WTC11 (cell line): ENCODE data around the gene URB1. TPM values are rescaled to one million over a fixed set of nuclear protein-coding genes. Genes with fewer than 3 reads are reported as not detected.

Source experiments
- ATAC-seq: fragments of 200-7000 bp; cut with Tn5 transposase; 2 replicates; pipeline ENCODE4 v1.10.0; 2021; ENCODE audit warnings: mild to moderate bottlenecking, moderate library complexity
- CTCF ChIA-PET: fragments of 300-600 bp; sonication (Branson Sonifier 250); formaldehyde crosslinking; loops from one replicate; lab custom pipeline; 2021; ENCODE audit warnings: antibody characterized with exemption; lab: Charles Lee
- POLR2A ChIA-PET: fragments of 350-600 bp; sonication (Branson Sonifier 250); formaldehyde crosslinking; loops from one replicate; lab custom pipeline; 2021; ENCODE audit warnings: antibody characterized with exemption; lab: Charles Lee
- DNase-seq: peaks from one replicate; pipeline ENCODE4 v3.0.0; 2021; ENCODE audit warnings: low spot score
- H3K27ac Mint-ChIP-seq: 2 replicates; pipeline ENCODE4 v1.8.0; 2021; ENCODE audit warnings: mixed read lengths
- H3K27me3 Mint-ChIP-seq: 2 replicates; pipeline ENCODE4 v1.8.0; 2021; ENCODE audit warnings: low read depth, mild to moderate bottlenecking, moderate library complexity, mixed read lengths
- H3K36me3 Mint-ChIP-seq: 2 replicates; pipeline ENCODE4 v1.8.0; 2021; ENCODE audit warnings: mixed read lengths
- H3K4me1 Mint-ChIP-seq: 2 replicates; pipeline ENCODE4 v1.8.0; 2022; ENCODE audit warnings: mixed read lengths
- H3K4me3 Mint-ChIP-seq: 2 replicates; pipeline ENCODE4 v1.8.0; 2021; ENCODE audit warnings: mild to moderate bottlenecking, moderate library complexity, mixed read lengths
- H3K9me3 Mint-ChIP-seq: 2 replicates; pipeline ENCODE4 v1.8.0; 2021; ENCODE audit warnings: mixed read lengths
- AR ChIP-seq: fragments of 250-450 bp; sonication (Bioruptor Pico); IDR thresholded peaks from 2 replicates; pipeline ENCODE4 v1.9.0; 2021; ENCODE audit warnings: mild to moderate bottlenecking
- CREB1 ChIP-seq: sonication (generic); formaldehyde crosslinking; IDR thresholded peaks from 2 replicates; pipeline ENCODE4 v1.8.0; 2023; ENCODE audit warnings: mild to moderate bottlenecking, missing genetic modification reagents
- CREM ChIP-seq: sonication (generic); formaldehyde crosslinking; IDR thresholded peaks from 2 replicates; pipeline ENCODE4 v1.8.1; 2022; ENCODE audit warnings: mild to moderate bottlenecking, missing genetic modification reagents, moderate library complexity
- CTCF ChIP-seq: fragments of 200-600 bp; IDR thresholded peaks from 2 replicates; pipeline ENCODE4 v1.8.0; 2022; ENCODE audit warnings: antibody characterized with exemption
- GTF2I ChIP-seq: fragments of 250-450 bp; sonication (Bioruptor Pico); conservative IDR thresholded peaks from 2 replicates; pipeline ENCODE4 v1.4.0; 2021; ENCODE audit warnings: mild to moderate bottlenecking
- HMGA2 ChIP-seq: fragments of 250-450 bp; sonication (Bioruptor Pico); IDR thresholded peaks from 2 replicates; pipeline ENCODE4 v1.4.0; 2021; ENCODE audit warnings: mild to moderate bottlenecking, moderate library complexity
- NFATC4 ChIP-seq: fragments of 250-450 bp; sonication (Bioruptor Pico); IDR thresholded peaks from 2 replicates; pipeline ENCODE4 v1.9.0; 2021; ENCODE audit warnings: mild to moderate bottlenecking
- NFYB ChIP-seq: sonication (generic); formaldehyde crosslinking; conservative IDR thresholded peaks from 2 replicates; pipeline ENCODE4 v1.8.0; 2022; ENCODE audit warnings: low read depth, missing genetic modification reagents
- OVOL2 ChIP-seq: fragments of 250-450 bp; sonication (Bioruptor Pico); IDR thresholded peaks from 2 replicates; pipeline ENCODE4 v1.9.0; 2021; ENCODE audit warnings: mild to moderate bottlenecking, borderline replicate concordance
- SMAD3 ChIP-seq: sonication (generic); formaldehyde crosslinking; IDR thresholded peaks from 2 replicates; pipeline ENCODE4 v1.8.0; 2022; ENCODE audit warnings: missing genetic modification reagents, mild to moderate bottlenecking, borderline replicate concordance
- TEAD1 ChIP-seq: sonication (generic); formaldehyde crosslinking; IDR thresholded peaks from 2 replicates; pipeline ENCODE4 v1.8.0; 2022; ENCODE audit warnings: mild to moderate bottlenecking, missing genetic modification reagents
- TEAD4 ChIP-seq: sonication (generic); formaldehyde crosslinking; IDR thresholded peaks from 2 replicates; pipeline ENCODE4 v1.8.0; 2022; ENCODE audit warnings: mild to moderate bottlenecking, missing genetic modification reagents
- ZBTB21 ChIP-seq: sonication (generic); formaldehyde crosslinking; IDR thresholded peaks from 2 replicates; pipeline ENCODE4 v1.8.1; 2023; ENCODE audit warnings: mild to moderate bottlenecking, missing genetic modification reagents, borderline replicate concordance
- ZNF232 ChIP-seq: sonication (generic); formaldehyde crosslinking; IDR thresholded peaks from 2 replicates; pipeline ENCODE4 v1.8.0; 2022; ENCODE audit warnings: mild to moderate bottlenecking, missing genetic modification reagents
- ZNF512 ChIP-seq: sonication (generic); formaldehyde crosslinking; IDR thresholded peaks from 2 replicates; pipeline ENCODE4 v1.8.1; 2022; ENCODE audit warnings: missing genetic modification reagents, borderline replicate concordance
- total RNA-seq: library from RNA; stranded (reverse); gene quantifications from 3 replicates; pipeline ENCODE4 v1.2.3, GENCODE V29; 2021
- TF ChIP-seq, protein P1 (sequence below): sonication (generic); formaldehyde crosslinking; IDR thresholded peaks from 2 replicates; pipeline ENCODE4 v1.8.1; 2023; ENCODE audit warnings: mild to moderate bottlenecking, missing genetic modification reagents, moderate library complexity
- TF ChIP-seq, protein P2 (sequence below): sonication (generic); formaldehyde crosslinking; IDR thresholded peaks from 2 replicates; pipeline ENCODE4 v1.8.0; 2022; ENCODE audit warnings: mild to moderate bottlenecking, missing genetic modification reagents
- TF ChIP-seq, protein P3 (sequence below): sonication (generic); formaldehyde crosslinking; IDR thresholded peaks from 2 replicates; pipeline ENCODE4 v1.8.1; 2022; ENCODE audit warnings: low read depth, mild to moderate bottlenecking, moderate library complexity, missing genetic modification reagents, borderline replicate concordance

URB1 gene
- total RNA-seq, 1 experiment from 2014 or later = 38.7 TPM

DNA sequence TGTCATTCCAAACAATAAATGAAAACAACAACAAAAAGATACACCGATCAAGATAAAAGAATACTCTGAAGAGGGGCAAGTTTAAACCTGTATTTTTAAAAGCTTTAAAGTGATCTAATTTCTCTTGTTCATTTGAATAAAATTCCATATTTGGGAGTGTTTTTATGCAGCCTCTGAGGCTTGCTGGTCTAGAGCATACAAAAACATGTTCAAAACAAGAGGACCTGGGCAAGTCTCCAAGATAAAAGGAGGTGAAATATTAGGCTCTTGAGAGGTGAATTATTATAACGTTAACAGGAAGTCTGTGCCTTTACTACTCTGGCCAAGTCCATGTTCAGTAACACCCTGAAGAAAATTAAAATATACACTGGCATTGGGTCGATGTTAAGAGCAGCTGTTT is 20.1 kb downstream of the URB1 start (continued):
- no peak for TF ChIP-seq ZNF512 (CRISPR knock-in tag)
- no peak for TF ChIP-seq ZBTB21 (CRISPR knock-in tag)

DNA sequence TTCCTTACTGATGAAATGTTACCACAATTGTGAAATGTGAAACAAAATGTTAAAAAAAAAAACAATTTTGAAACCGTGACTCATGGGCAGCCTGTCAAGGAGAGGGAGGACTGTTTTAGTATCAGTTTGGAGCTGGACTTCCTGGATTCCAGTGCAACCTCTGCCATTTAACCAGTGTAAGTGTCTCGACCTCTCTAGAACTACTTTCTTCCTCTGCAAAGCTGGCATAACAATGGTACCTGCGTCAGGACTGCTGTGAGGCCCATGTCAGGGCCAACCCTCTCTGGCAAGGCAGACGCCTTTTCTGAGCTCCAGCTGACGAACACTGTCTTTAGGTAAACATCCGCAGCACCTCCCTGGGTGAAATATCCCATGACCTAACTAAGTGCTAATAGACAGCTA is 20.9 kb downstream of the URB1 start:
- Mint-ChIP-seq H3K4me3 (no peak overlapping the region), H3K27me3 (no peaks in the 10 kb centered on the region), H3K27ac (peak overlapping the region; percentile 26; the same call in 1 of the 2 replicates), H3K4me1 (peaks cover 8% of the 10 kb centered on the region), H3K36me3 (peaks cover 57% of the 10 kb centered on the region), H3K9me3 (no peaks in the 10 kb centered on the region)
- ATAC-seq (no peak; the same call in 1 of the 2 replicates), DNase-seq (no peak)
- POLR2A ChIA-PET = no interaction called here
- CTCF ChIA-PET = interaction anchor here (1.4 to 2.2 kb wide), 2 partner anchors 31 to 229 kb away, joined by 4 to 7 read pairs; no protein-coding TSS in a partner anchor
- TF ChIP-seq OVOL2 (CRISPR knock-in tag) (no peak), NFATC4 (CRISPR knock-in tag) (no peak), ZNF232 (no peak), AR (CRISPR knock-in tag) (no peak), GTF2I (no peak), TEAD1 (CRISPR knock-in tag) (no peak), HMGA2 (CRISPR knock-in tag) (no peak), NFYB (CRISPR knock-in tag) (no peak), TEAD4 (CRISPR knock-in tag) (no peak)
- TF ChIP-seq, protein P1, sequence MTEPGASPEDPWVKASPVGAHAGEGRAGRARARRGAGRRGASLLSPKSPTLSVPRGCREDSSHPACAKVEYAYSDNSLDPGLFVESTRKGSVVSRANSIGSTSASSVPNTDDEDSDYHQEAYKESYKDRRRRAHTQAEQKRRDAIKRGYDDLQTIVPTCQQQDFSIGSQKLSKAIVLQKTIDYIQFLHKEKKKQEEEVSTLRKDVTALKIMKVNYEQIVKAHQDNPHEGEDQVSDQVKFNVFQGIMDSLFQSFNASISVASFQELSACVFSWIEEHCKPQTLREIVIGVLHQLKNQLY (CRISPR knock-in tag) = no peak

DNA sequence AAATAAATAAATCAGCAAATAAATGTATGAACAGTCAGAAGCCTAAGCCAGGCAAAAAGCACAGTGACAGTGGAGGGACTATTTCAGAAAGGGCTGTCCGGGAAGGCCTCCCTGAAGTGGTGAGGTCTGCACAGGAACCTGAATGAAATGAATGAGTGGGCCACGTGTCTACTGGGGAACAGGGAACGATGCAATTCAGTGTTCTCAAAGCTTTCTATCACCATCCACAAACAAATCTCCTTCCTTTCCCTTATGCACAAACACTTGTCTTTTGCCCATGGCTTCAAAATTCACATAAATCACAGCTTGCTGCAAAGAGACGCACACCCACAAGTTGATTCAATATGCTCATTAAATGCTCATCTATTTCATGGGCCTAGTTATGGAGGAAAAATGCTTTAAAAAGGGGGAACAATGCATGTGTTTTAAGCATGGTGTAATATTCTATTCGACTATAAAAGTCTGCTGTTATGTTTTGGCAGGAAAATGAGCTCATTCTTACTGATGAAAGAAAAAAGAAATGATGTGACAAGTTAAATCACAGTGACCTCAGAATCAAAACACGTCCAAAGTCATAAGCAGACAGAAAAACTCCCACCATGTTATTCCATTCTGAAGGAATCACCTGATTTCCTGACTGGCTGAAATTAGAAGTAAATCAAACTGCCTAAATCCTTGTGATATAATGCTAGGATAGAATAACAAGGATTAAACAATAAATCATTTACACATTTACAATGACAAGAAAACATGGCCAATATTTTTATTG is 21.6 kb downstream of the URB1 start:
- no peaks in the 10 kb centered on the region for H3K9me3 Mint-ChIP-seq
- ChIA-PET CTCF (interaction anchor here (1.4 to 2.2 kb wide), 2 partner anchors 32 to 230 kb away, joined by 4 to 7 read pairs; no protein-coding TSS in a partner anchor), POLR2A (no interaction called here)
- H3K4me3 Mint-ChIP-seq = no peak overlapping the region
- H3K4me1 Mint-ChIP-seq = peaks cover 8% of the 10 kb centered on the region
- H3K36me3 Mint-ChIP-seq = peaks cover 57% of the 10 kb centered on the region
- H3K27me3 Mint-ChIP-seq = no peaks in the 10 kb centered on the region
- ATAC-seq (no peak), DNase-seq (no peak)
- no peak overlapping the region for H3K27ac Mint-ChIP-seq
- TF ChIP-seq CREM (no peak), SMAD3 (no peak), CTCF (no peak), CREB1 (CRISPR knock-in tag) (no peak), AR (CRISPR knock-in tag) (no peak)
- TF ChIP-seq, protein P2, sequence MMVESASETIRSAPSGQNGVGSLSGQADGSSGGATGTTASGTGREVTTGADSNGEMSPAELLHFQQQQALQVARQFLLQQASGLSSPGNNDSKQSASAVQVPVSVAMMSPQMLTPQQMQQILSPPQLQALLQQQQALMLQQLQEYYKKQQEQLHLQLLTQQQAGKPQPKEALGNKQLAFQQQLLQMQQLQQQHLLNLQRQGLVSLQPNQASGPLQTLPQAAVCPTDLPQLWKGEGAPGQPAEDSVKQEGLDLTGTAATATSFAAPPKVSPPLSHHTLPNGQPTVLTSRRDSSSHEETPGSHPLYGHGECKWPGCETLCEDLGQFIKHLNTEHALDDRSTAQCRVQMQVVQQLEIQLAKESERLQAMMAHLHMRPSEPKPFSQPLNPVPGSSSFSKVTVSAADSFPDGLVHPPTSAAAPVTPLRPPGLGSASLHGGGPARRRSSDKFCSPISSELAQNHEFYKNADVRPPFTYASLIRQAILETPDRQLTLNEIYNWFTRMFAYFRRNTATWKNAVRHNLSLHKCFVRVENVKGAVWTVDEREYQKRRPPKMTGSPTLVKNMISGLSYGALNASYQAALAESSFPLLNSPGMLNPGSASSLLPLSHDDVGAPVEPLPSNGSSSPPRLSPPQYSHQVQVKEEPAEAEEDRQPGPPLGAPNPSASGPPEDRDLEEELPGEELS = no peak
- TF ChIP-seq, protein P3, sequence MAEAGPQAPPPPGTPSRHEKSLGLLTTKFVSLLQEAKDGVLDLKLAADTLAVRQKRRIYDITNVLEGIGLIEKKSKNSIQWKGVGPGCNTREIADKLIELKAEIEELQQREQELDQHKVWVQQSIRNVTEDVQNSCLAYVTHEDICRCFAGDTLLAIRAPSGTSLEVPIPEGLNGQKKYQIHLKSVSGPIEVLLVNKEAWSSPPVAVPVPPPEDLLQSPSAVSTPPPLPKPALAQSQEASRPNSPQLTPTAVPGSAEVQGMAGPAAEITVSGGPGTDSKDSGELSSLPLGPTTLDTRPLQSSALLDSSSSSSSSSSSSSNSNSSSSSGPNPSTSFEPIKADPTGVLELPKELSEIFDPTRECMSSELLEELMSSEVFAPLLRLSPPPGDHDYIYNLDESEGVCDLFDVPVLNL (CRISPR knock-in tag) = no peak
